Subcutaneous adipose tissue (tissue), 4 donors: ENCODE results near the gene EXO5. TPM values are rescaled to one million over a fixed set of nuclear protein-coding genes. Genes with fewer than 3 reads are reported as not detected.

Experiments used
- total RNA-seq, 4 donors: library from RNA; depleted of rRNA; stranded (reverse); fragments of >200 nt; gene quantifications; one replicate each; pipeline ENCODE4 v1.1.0, GENCODE V29; 2016
- TF ChIP-seq, protein P1 (sequence below): fragments of 450-650 bp; IDR thresholded peaks from one replicate; pipeline ENCODE4 v1.5.1; 2016; ENCODE audit warnings: low read depth, mild to moderate bottlenecking, control low read depth, antibody characterized with exemption, moderate library complexity

The EXO5 gene
- total RNA-seq, 4 donors from 2014 or later = 4.0 to 15.1 (median 7.3) TPM

DNA sequence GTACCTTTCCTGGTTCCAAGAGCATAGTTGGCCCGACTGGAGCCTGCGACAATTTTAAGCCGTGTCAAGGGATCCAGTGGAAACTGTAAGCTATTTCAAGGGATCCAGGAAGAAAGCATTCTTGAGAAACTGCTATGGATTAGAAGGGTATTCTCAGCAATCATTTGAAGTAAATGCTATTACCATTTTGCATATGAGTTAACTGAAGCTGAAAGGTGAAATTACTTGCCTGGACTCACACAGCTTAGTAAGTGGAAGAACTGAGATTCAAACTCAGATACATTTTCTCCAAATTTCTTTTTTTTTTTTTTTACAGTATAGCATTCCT, 23.5 kb downstream of the EXO5 start:
- TF ChIP-seq, protein P1, sequence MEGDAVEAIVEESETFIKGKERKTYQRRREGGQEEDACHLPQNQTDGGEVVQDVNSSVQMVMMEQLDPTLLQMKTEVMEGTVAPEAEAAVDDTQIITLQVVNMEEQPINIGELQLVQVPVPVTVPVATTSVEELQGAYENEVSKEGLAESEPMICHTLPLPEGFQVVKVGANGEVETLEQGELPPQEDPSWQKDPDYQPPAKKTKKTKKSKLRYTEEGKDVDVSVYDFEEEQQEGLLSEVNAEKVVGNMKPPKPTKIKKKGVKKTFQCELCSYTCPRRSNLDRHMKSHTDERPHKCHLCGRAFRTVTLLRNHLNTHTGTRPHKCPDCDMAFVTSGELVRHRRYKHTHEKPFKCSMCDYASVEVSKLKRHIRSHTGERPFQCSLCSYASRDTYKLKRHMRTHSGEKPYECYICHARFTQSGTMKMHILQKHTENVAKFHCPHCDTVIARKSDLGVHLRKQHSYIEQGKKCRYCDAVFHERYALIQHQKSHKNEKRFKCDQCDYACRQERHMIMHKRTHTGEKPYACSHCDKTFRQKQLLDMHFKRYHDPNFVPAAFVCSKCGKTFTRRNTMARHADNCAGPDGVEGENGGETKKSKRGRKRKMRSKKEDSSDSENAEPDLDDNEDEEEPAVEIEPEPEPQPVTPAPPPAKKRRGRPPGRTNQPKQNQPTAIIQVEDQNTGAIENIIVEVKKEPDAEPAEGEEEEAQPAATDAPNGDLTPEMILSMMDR = no peak

DNA sequence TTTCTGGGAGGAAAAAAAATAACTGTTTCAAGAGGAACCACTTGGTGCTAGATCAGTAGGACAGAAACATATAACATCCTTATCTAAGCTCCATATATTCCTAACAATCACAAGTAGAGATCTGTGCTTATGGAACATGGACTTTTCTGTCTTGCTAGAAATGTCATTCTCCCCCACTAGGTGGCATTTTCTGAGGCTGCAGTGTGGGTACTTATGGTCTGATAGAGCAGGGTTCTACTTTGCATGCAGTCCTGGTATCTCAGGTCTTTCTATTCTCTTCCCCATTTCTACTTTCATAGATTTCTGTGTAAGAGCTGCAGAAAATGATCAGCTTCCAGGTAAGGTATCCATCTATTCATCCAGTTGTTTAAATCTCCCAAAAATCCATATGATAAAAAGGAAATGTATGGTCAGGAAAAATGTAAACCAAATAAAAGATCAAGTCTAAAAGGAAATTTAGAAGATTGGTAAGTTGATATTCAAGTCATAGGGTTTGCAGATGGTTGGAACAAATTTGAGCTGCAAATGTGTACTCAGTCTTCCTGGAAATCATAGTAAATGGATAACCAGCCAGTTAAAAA, 24.4 kb downstream of the EXO5 start:
- TF ChIP-seq, protein P1 = no peak

DNA sequence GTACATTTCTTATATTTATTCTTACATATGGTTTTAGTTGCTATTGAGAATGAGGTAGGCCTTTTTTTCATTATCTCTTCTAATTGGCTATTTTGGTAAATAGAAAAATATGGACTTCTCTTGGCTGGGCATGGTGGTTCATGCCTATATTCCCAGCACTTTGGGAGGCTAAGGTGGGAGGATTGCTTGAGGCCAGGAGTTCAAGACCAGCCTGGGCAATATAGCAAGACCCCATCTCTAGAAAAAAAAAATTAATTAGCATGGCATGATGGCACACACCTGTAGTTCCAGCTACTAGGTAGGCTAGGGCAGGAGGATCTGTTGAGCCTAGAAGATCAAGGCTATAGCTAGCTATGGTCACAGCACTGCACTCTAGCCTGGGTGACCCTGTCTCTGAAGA, 26.0 kb downstream of the EXO5 start:
- TF ChIP-seq, protein P1 = no peak

DNA sequence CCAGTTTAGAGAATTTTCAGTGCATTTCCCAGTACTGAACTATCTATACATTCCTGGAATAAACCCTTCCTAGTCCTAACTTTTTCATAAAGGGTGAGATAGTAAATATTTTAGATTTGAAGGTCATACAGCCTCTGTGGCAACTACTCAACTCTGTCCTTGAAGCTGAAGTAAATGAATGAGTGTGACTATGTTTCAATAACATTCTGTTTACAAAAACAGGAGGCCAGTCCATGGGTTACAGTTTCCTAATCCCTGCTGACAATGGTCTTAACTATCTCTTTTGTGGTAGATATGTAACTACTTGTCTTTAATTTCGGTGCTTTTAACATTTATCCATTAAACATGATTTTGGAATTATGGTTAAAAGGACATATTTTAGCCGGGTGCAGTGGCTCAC, 27.2 kb downstream of the EXO5 start:
- TF ChIP-seq, protein P1 = no peak

DNA sequence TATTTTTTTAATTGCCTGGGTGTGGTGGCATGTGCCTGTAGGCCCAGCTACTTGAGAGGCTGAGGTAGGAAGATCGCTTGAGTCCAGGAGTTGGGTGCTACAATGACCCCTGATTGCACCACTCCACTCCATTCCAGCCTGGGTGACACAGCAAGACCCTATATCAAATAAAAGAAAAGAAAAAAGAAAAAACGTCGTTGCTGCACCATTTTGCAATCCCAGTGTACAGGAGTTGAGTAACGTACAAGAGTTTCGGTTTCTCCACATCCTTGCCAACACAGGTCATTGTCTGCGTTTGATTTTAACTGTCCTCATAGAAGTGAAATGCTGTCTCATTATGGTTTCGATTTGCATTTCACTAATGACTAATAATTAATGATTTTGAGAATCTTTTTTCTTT, 30.8 kb downstream of the EXO5 start:
- TF ChIP-seq, protein P1 = no peak

DNA sequence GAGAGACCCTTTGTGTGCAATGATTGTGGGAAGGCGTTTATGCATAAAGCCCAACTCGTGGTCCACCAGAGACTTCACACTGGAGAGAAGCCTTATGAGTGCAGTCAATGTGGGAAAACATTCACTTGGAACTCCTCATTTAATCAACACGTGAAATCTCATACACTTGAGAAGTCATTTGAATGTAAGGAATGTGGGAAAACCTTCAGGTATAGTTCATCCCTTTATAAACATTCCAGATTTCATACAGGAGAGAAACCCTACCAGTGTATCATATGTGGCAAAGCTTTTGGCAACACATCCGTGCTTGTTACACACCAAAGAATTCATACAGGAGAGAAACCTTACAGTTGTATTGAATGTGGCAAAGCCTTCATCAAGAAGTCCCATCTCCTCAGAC, 38.4 kb downstream of the EXO5 start:
- TF ChIP-seq, protein P1 = no peak

DNA sequence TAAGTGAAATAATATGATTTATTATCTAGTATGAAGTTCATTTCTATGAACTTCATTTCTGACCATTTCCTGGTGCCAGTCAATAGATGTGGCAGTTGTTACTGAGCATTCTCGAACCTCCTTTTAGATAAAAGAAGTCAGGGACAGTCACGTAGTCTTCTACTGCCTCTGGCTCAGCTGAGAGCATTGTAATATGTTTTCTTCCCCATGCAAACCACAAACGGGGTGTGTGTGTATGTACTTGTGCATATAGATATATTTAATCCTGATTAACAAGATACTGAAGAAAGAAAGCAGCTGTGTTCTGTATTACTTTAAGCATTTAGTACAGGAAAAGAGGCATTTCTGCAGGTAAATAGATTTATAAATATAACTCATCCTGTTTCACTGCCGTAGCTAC, 44.5 kb downstream of the EXO5 start:
- TF ChIP-seq, protein P1 = no peak
